Measurements from ENCODE around the gene SRI.

- TF ChIP-seq REST (IDR thresholded peaks at IDR 0.05) (no peak), YY1 (IDR thresholded peaks at IDR 0.05) (no peak), TAF1 (conservative IDR thresholded peaks at IDR 0.05) (no peak), NR2F2 (IDR thresholded peaks at IDR 0.05) (no peak), RAD21 (IDR thresholded peaks at IDR 0.05) (no peak), GABPA (IDR thresholded peaks at IDR 0.05 in 1 of 2, conservative IDR thresholded peaks at IDR 0.05 in 1 of 2) (no peak)
- TF ChIP-seq, protein P1, sequence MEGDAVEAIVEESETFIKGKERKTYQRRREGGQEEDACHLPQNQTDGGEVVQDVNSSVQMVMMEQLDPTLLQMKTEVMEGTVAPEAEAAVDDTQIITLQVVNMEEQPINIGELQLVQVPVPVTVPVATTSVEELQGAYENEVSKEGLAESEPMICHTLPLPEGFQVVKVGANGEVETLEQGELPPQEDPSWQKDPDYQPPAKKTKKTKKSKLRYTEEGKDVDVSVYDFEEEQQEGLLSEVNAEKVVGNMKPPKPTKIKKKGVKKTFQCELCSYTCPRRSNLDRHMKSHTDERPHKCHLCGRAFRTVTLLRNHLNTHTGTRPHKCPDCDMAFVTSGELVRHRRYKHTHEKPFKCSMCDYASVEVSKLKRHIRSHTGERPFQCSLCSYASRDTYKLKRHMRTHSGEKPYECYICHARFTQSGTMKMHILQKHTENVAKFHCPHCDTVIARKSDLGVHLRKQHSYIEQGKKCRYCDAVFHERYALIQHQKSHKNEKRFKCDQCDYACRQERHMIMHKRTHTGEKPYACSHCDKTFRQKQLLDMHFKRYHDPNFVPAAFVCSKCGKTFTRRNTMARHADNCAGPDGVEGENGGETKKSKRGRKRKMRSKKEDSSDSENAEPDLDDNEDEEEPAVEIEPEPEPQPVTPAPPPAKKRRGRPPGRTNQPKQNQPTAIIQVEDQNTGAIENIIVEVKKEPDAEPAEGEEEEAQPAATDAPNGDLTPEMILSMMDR (IDR thresholded peaks at IDR 0.05; ENCODE audit: low read depth, low read length, missing input control), result no peak
- TF ChIP-seq, protein P2, sequence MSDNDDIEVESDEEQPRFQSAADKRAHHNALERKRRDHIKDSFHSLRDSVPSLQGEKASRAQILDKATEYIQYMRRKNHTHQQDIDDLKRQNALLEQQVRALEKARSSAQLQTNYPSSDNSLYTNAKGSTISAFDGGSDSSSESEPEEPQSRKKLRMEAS (IDR thresholded peaks at IDR 0.05), result no peak
Observed at GRCh38 chr7:88217675-88218428, 2.0 kb downstream of the SRI start.
